ENCODE data around the gene PDXP. TPM values are rescaled to one million over a fixed set of nuclear protein-coding genes. Genes with fewer than 3 reads are reported as not detected.

PDXP gene
- polyA plus RNA-seq, 1 donor from 2014 or later = 108 TPM

DNA sequence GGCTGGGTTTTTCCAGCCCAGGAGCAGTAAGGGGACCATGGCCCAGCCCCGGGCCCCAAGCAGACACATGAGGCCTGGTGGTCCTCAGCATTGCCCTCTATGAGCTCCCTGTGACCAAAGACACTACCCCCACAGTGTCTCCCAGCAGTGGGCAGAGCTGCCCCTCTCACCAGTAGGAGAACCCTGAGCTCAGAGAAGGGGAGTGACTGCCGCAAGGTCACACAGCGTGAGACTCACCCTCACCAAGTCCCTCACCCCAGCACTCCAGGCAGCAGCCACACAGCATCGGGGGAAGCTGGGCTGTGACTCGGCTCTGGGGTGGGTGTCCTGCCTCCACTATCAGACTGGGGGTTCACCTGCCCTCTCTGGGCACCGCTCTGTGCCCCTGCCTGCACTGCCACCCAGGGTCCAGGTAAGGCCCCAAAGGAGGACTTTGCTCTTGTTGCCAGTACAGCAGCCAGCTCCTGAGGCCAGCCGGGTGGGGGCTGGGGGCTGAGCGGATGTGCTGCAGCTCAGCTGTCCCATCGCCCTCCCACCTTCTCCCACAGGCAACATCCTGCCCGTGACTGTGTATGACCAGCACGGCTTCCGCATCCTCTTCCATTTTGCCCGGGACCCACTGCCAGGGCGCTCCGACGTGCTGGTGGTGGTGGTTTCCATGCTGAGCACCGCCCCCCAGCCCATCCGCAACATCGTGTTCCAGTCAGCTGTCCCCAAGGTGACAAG lies 26.9 kb upstream of the PDXP start:
- Histone ChIP-seq H3K9me3 (ENCODE audit: low read length) (no peaks in the 10 kb centered on the region), H3K27me3 (ENCODE audit: insufficient read depth, low read depth, low read length) (no peaks in the 10 kb centered on the region), H4K20me1 (ENCODE audit: insufficient read depth) (no peaks in the 10 kb centered on the region), H3K4me3 (ENCODE audit: low read length) (no peak overlapping the region), H2AFZ (ENCODE audit: low read depth, low read length) (no peak overlapping the region), H3K36me3 (ENCODE audit: insufficient read depth, low read length) (no peaks in the 10 kb centered on the region), H3K9me2 (ENCODE audit: insufficient read depth, low read length) (no peaks in the 10 kb centered on the region), H3K4me2 (ENCODE audit: low read length) (no peak overlapping the region), H3F3A (ENCODE audit: insufficient read depth, low read length, poor library complexity, severe bottlenecking) (no peaks in the 10 kb centered on the region), H3K27ac (ENCODE audit: low read length) (no peak overlapping the region), H3K79me2 (replicated peaks; ENCODE audit: insufficient read depth, low read length) (no peaks in the 10 kb centered on the region), H3K9ac (ENCODE audit: low read length) (no peak overlapping the region)
- TF ChIP-seq, protein P1, sequence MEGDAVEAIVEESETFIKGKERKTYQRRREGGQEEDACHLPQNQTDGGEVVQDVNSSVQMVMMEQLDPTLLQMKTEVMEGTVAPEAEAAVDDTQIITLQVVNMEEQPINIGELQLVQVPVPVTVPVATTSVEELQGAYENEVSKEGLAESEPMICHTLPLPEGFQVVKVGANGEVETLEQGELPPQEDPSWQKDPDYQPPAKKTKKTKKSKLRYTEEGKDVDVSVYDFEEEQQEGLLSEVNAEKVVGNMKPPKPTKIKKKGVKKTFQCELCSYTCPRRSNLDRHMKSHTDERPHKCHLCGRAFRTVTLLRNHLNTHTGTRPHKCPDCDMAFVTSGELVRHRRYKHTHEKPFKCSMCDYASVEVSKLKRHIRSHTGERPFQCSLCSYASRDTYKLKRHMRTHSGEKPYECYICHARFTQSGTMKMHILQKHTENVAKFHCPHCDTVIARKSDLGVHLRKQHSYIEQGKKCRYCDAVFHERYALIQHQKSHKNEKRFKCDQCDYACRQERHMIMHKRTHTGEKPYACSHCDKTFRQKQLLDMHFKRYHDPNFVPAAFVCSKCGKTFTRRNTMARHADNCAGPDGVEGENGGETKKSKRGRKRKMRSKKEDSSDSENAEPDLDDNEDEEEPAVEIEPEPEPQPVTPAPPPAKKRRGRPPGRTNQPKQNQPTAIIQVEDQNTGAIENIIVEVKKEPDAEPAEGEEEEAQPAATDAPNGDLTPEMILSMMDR (IDR thresholded peaks at IDR 0.05; ENCODE audit: poor library complexity, severe bottlenecking) = no peak
- no peak for TF ChIP-seq MXI1 (conservative IDR thresholded peaks at IDR 0.05; ENCODE audit: poor library complexity, severe bottlenecking)
- TF ChIP-seq, protein P2, sequence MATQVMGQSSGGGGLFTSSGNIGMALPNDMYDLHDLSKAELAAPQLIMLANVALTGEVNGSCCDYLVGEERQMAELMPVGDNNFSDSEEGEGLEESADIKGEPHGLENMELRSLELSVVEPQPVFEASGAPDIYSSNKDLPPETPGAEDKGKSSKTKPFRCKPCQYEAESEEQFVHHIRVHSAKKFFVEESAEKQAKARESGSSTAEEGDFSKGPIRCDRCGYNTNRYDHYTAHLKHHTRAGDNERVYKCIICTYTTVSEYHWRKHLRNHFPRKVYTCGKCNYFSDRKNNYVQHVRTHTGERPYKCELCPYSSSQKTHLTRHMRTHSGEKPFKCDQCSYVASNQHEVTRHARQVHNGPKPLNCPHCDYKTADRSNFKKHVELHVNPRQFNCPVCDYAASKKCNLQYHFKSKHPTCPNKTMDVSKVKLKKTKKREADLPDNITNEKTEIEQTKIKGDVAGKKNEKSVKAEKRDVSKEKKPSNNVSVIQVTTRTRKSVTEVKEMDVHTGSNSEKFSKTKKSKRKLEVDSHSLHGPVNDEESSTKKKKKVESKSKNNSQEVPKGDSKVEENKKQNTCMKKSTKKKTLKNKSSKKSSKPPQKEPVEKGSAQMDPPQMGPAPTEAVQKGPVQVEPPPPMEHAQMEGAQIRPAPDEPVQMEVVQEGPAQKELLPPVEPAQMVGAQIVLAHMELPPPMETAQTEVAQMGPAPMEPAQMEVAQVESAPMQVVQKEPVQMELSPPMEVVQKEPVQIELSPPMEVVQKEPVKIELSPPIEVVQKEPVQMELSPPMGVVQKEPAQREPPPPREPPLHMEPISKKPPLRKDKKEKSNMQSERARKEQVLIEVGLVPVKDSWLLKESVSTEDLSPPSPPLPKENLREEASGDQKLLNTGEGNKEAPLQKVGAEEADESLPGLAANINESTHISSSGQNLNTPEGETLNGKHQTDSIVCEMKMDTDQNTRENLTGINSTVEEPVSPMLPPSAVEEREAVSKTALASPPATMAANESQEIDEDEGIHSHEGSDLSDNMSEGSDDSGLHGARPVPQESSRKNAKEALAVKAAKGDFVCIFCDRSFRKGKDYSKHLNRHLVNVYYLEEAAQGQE (IDR thresholded peaks at IDR 0.05; ENCODE audit: borderline replicate concordance) = no peak
- TF ChIP-seq EZH2 (IDR thresholded peaks at IDR 0.05; ENCODE audit: borderline replicate concordance, insufficient read depth, low read length, poor library complexity, severe bottlenecking) = no peak

DNA sequence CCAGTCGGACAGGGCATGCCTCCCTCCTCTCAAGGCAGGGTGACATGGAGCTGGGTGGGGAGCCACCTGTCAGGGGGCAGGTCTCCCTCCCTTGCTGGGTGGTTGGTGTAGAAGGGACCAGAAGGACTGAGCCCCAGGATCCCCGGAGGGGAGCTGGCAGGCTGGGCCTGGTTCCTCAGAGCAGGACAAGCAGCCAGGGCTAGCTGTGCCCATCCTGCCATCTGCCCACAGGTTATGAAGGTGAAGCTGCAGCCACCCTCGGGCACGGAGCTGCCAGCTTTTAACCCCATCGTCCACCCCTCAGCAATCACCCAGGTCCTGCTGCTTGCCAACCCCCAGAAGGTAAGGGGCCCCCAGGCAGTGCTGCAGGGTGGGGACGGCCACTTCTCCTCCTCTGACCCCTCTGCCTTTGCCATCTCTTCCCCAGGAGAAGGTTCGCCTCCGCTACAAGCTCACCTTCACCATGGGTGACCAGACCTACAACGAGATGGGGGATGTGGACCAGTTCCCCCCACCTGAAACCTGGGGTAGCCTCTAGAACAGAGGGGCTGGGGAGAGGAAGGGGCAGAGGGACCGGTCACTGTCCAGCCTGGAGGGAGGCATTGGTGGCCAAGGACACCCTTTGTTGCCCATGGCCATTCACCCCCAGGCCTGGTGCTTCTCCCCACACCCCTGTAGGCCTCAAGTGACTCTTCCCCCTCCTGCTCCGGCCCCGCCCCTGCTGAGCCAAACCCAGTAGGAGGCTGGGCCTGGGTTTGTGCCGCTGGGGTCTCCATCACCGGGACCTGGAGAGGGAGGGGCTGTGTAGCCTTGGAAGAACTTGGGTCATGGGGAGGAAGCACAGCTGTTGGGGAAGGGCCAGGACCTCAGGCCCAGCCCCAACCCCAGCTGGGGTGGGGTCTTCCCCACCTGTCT lies 26.1 kb upstream of the PDXP start:
- no peak overlapping the region for H2AFZ ChIP-seq (ENCODE audit: low read depth, low read length)
- H3K27me3 ChIP-seq (ENCODE audit: insufficient read depth, low read depth, low read length) = no peaks in the 10 kb centered on the region
- H4K20me1 ChIP-seq (ENCODE audit: insufficient read depth) = no peaks in the 10 kb centered on the region
- H3K4me3 ChIP-seq (ENCODE audit: low read length) = no peak overlapping the region
- H3K9ac ChIP-seq (ENCODE audit: low read length) = no peak overlapping the region
- no peaks in the 10 kb centered on the region for H3K9me3 ChIP-seq (ENCODE audit: low read length)
- H3F3A ChIP-seq (ENCODE audit: insufficient read depth, low read length, poor library complexity, severe bottlenecking) = no peaks in the 10 kb centered on the region
- no peaks in the 10 kb centered on the region for H3K36me3 ChIP-seq (ENCODE audit: insufficient read depth, low read length)
- no peak overlapping the region for H3K4me2 ChIP-seq (ENCODE audit: low read length)
- TF ChIP-seq TAF1 (IDR thresholded peaks at IDR 0.05; ENCODE audit: low read depth) (no peak), POLR2AphosphoS5 (IDR thresholded peaks at IDR 0.05) (no peak), RAD21 (conservative IDR thresholded peaks at IDR 0.05) (no peak), SMC3 (conservative IDR thresholded peaks at IDR 0.05; ENCODE audit: poor library complexity) (no peak), EP300 (conservative IDR thresholded peaks at IDR 0.05; ENCODE audit: poor library complexity, severe bottlenecking) (no peak), MXI1 (conservative IDR thresholded peaks at IDR 0.05; ENCODE audit: poor library complexity, severe bottlenecking) (no peak), EZH2 (IDR thresholded peaks at IDR 0.05; ENCODE audit: borderline replicate concordance, insufficient read depth, low read length, poor library complexity, severe bottlenecking) (no peak)
- TF ChIP-seq, protein P2 (IDR thresholded peaks at IDR 0.05; ENCODE audit: borderline replicate concordance) = no peak
- TF ChIP-seq, protein P1 (IDR thresholded peaks at IDR 0.05; ENCODE audit: poor library complexity, severe bottlenecking) = no peak
- no peaks in the 10 kb centered on the region for H3K9me2 ChIP-seq (ENCODE audit: insufficient read depth, low read length)
- H3K79me2 ChIP-seq (replicated peaks; ENCODE audit: insufficient read depth, low read length) = no peaks in the 10 kb centered on the region
- H3K27ac ChIP-seq (ENCODE audit: low read length) = no peak overlapping the region

Data from neural cell (in vitro differentiated cells).